HCT116 (cell line): ENCODE data around the gene GNL3L. TPM values are rescaled to one million over a fixed set of nuclear protein-coding genes. Genes with fewer than 3 reads are reported as not detected.
"Not testable (repeated sequence)": the region's sequence is repeated elsewhere in the genome, so short reads cannot be mapped to it uniquely, and the experiment has no call there.

Experiments
- ATAC-seq: fragments of 200-7000 bp; cut with Tn5 transposase; 2 replicates; pipeline ENCODE4 v1.9.1; 2020; ENCODE audit warnings: mild to moderate bottlenecking, moderate library complexity
- BruUV-seq: library from RNA; stranded (reverse); fragments of 400-500 nt; replicated peaks from 2 replicates; lab custom pipeline; 2021; lab: Mats Ljungman, UMichigan
- CTCF ChIA-PET: fragments of 300-600 bp; sonication (Branson Sonifier 250); formaldehyde crosslinking; loops from one replicate; lab custom pipeline; 2021; ENCODE audit warnings: antibody characterized with exemption; lab: Charles Lee
- POLR2A ChIA-PET: fragments of 300-600, 350-600 bp; sonication (Branson Sonifier 250); formaldehyde crosslinking; loops from one replicate; lab custom pipeline; 2021; ENCODE audit warnings: antibody characterized with exemption; lab: Charles Lee
- RAD21 ChIA-PET, 2 experiments: fragments of 300-600 bp; sonication (Branson Sonifier 250); formaldehyde crosslinking; loops; one replicate each; lab custom pipeline; 2023; ENCODE audit warnings: low total read pairs in 2 of 2; ENCODE audit not compliant: uncharacterized antibody in 2 of 2, unreplicated experiment in 2 of 2, low non-redundant PET in 1 of 2; lab: Charles Lee
- DNase-seq: peaks from one replicate; pipeline ENCODE4 v3.0.0-alpha.2; 2010; ENCODE audit warnings: low read depth, low spot score
- H2AFZ ChIP-seq: fragments of 200-600 bp; shearing (Covaris generic), sonication (generic); 2 replicates; pipeline ENCODE4 v1.6.1; 2017; ENCODE audit warnings: low read depth, mixed run types, mixed read lengths, antibody characterized with exemption, low read length; ENCODE audit not compliant: poor library complexity, severe bottlenecking
- H3K27ac ChIP-seq: 2 replicates; pipeline ENCODE4 v1.5.1; 2012; ENCODE audit warnings: low read depth, low read length
- H3K27me3 ChIP-seq: fragments of 200-600 bp; sonication (generic); 2 replicates; pipeline ENCODE4 v1.6.1; 2016; ENCODE audit warnings: mixed run types, low read length, mixed read lengths; ENCODE audit not compliant: insufficient read depth
- H3K36me3 ChIP-seq, 2 experiments: fragments of 200-500 bp in 1 of 2; fragments of 200-600 bp in 1 of 2; sonication (Bioruptor generic) in 1 of 2; sonication (generic) in 1 of 2; 2 replicates each; pipeline versions ENCODE4 v1.5.1 to v1.6.1; 2014 to 2016; ENCODE audit warnings: low read length in 2 of 2, inconsistent platforms in 1 of 2, mixed read lengths in 1 of 2, mixed run types in 1 of 2; ENCODE audit not compliant: insufficient read depth in 2 of 2, control insufficient read depth in 1 of 2
- H3K4me1 ChIP-seq, 2 experiments: fragments of 200-600 bp in 1 of 2; sonication (generic) in 1 of 2; 2 replicates each; pipeline versions ENCODE4 v1.5.1 to v1.6.1; 2012 to 2017; ENCODE audit warnings: low read length in 2 of 2, inconsistent platforms in 1 of 2, mild to moderate bottlenecking in 1 of 2, mixed read lengths in 1 of 2, mixed run types in 1 of 2, moderate library complexity in 1 of 2; ENCODE audit not compliant: insufficient read depth in 2 of 2, control insufficient read depth in 1 of 2
- H3K4me2 ChIP-seq: fragments of 200-600 bp; sonication (generic); 2 replicates; pipeline ENCODE4 v1.6.1; 2017; ENCODE audit warnings: mixed run types, low read length, mixed read lengths
- H3K4me3 ChIP-seq, 2 experiments: fragments of 200-600 bp in 1 of 2; sonication (generic) in 1 of 2; replicated peaks in 1 of 2; 2 replicates each; pipeline ENCODE4 v1.5.1; 2011 to 2016; ENCODE audit warnings: low read length in 2 of 2, control low read depth in 1 of 2, low read depth in 1 of 2, mild to moderate bottlenecking in 1 of 2, mixed read lengths in 1 of 2, mixed run types in 1 of 2
- H3K79me2 ChIP-seq: fragments of 200-600 bp; sonication (generic); 2 replicates; pipeline ENCODE4 v1.6.1; 2017; ENCODE audit warnings: mild to moderate bottlenecking, mixed run types, low read length, moderate library complexity, mixed read lengths; ENCODE audit not compliant: insufficient read depth
- H3K9ac ChIP-seq: fragments of 200-600 bp; sonication (generic); 2 replicates; pipeline ENCODE4 v1.6.1; 2016; ENCODE audit warnings: low read length, mixed read lengths
- H3K9me2 ChIP-seq: fragments of 200-600 bp; sonication (generic), shearing (Covaris generic); 2 replicates; pipeline ENCODE4 v1.6.1; 2017; ENCODE audit warnings: mixed run types, mild to moderate bottlenecking, moderate library complexity; ENCODE audit not compliant: insufficient read depth
- H3K9me3 ChIP-seq, 2 experiments: fragments of 200-500 bp in 1 of 2; fragments of 200-600 bp in 1 of 2; sonication (Bioruptor generic) in 1 of 2; sonication (generic) in 1 of 2; 2 replicates each; pipeline ENCODE4 v1.6.1; 2014 to 2017; ENCODE audit warnings: low read length in 2 of 2, mixed read lengths in 2 of 2, inconsistent platforms in 1 of 2, low read depth in 1 of 2, mild to moderate bottlenecking in 1 of 2, mixed run types in 1 of 2, moderate library complexity in 1 of 2; ENCODE audit not compliant: control insufficient read depth in 1 of 2, insufficient read depth in 1 of 2
- H4K20me1 ChIP-seq: fragments of 200-600 bp; sonication (generic), shearing (Covaris generic); 2 replicates; pipeline ENCODE4 v1.6.1; 2017; ENCODE audit warnings: mixed run types, mild to moderate bottlenecking, moderate library complexity; ENCODE audit not compliant: insufficient read depth
- CBX3 ChIP-seq: IDR thresholded peaks from 2 replicates; pipeline ENCODE4 v1.6.1; 2012; ENCODE audit warnings: low read depth
- EGR1 ChIP-seq: IDR thresholded peaks from 2 replicates; pipeline ENCODE4 v1.6.1; 2012; ENCODE audit warnings: low read depth
- EZH2 ChIP-seq: fragments of 200-600 bp; sonication (generic); IDR thresholded peaks from 2 replicates; pipeline ENCODE4 v1.6.1; 2017; ENCODE audit warnings: antibody characterized with exemption, mixed run types
- JUND ChIP-seq: IDR thresholded peaks from 2 replicates; pipeline ENCODE4 v1.6.1; 2012
- POLR2AphosphoS5 ChIP-seq: IDR thresholded peaks from 2 replicates; pipeline ENCODE4 v1.6.1; 2011; ENCODE audit warnings: mild to moderate bottlenecking, low read depth, low read length, moderate library complexity
- RAD21 ChIP-seq: IDR thresholded peaks from 2 replicates; pipeline ENCODE4 v1.6.1; 2012; ENCODE audit warnings: low read depth, mild to moderate bottlenecking
- SIN3A ChIP-seq: IDR thresholded peaks from 2 replicates; pipeline ENCODE4 v1.6.1; 2012; ENCODE audit warnings: low read depth
- SP1 ChIP-seq: IDR thresholded peaks from 2 replicates; pipeline ENCODE4 v1.6.1; 2012; ENCODE audit warnings: low read depth
- SRF ChIP-seq: IDR thresholded peaks from 2 replicates; pipeline ENCODE4 v1.6.1; 2012; ENCODE audit warnings: low read depth
- TCF7L2 ChIP-seq: IDR thresholded peaks from 2 replicates; pipeline ENCODE4 v1.7.0; 2011; ENCODE audit warnings: borderline replicate concordance, inconsistent platforms; ENCODE audit not compliant: insufficient read depth, insufficient read length; ENCODE audit errors: extremely low read depth
- ZBTB33 ChIP-seq: IDR thresholded peaks from 2 replicates; pipeline ENCODE4 v1.6.1; 2011; ENCODE audit warnings: mild to moderate bottlenecking, low read length, moderate library complexity; ENCODE audit not compliant: insufficient replicate concordance; ENCODE audit errors: extremely low read depth
- ZNF274 ChIP-seq: fragments of 200-500 bp; sonication (Bioruptor generic); IDR thresholded peaks from 2 replicates; pipeline ENCODE4 v1.6.1; 2014; ENCODE audit warnings: mild to moderate bottlenecking, low read depth, low read length, inconsistent platforms
- intact Hi-C: fragments of 100-400 bp; cut with micrococcal nuclease; formaldehyde crosslinking; loops from 2 replicates; pipeline ENCODE4 v1.10.0; 2022
- total RNA-seq: library from RNA; stranded (reverse); gene quantifications from one replicate; pipeline ENCODE4 v1.2.1, GENCODE V29; 2021; ENCODE audit not compliant: unreplicated experiment

Gene GNL3L
- total RNA-seq, 1 experiment from 2014 or later: 60.2 TPM

GRCh38 chrX:54551801-54552200, 21.8 kb downstream of the GNL3L start (continued):
- TF ChIP-seq RAD21: no peak

GRCh38 chrX:54555006-54555405, 25.0 kb downstream of the GNL3L start:
- H3K79me2 ChIP-seq, H4K20me1 ChIP-seq, H3K4me3 ChIP-seq, H3K27ac ChIP-seq, RAD21 ChIA-PET, ATAC-seq, H3K4me2 ChIP-seq, DNase-seq, intact Hi-C loops, CTCF ChIA-PET, H3K27me3 ChIP-seq, H3K9me2 ChIP-seq, POLR2A ChIA-PET, H3K9ac ChIP-seq, H3K9me3 ChIP-seq, BruUV-seq, H3K4me1 ChIP-seq, H2AFZ ChIP-seq: not testable (repeated sequence)
- peaks cover 3 to 12% of the 10 kb centered on the region in 2 experiments for H3K36me3 ChIP-seq

GRCh38 chrX:54560411-54560810, 30.4 kb downstream of the GNL3L start:
- H3K4me1 ChIP-seq: no peaks in the 10 kb centered on the region
- TF ChIP-seq ZNF274 (no peak), JUND (no peak), RAD21 (no peak), CBX3 (no peak), SIN3A (no peak), SP1 (no peak), SRF (no peak), TCF7L2 (no peak), EGR1 (no peak), POLR2AphosphoS5 (no peak), ZBTB33 (no peak), EZH2 (no peak)
- TF ChIP-seq, all 23 proteins: peak for 0
- BruUV-seq: no TSS peak
- intact Hi-C loops: no loop called here
- ATAC-seq: no peak
- Histone ChIP-seq H3K4me2 (no peak overlapping the region), H3K36me3 (peaks cover 3 to 11% of the 10 kb centered on the region in 2 experiments; a peak in 3 of 4 replicates), H3K27me3 (no peaks in the 10 kb centered on the region), H3K4me3 (no peak overlapping the region), H3K79me2 (no peaks in the 10 kb centered on the region), H3K27ac (no peak overlapping the region), H3K9me3 (no peaks in the 10 kb centered on the region), H3K9ac (no peak overlapping the region), H2AFZ (no peak overlapping the region), H3K9me2 (no peaks in the 10 kb centered on the region), H4K20me1 (no peaks in the 10 kb centered on the region)
- RAD21 ChIA-PET: no interaction called here
- DNase-seq: no peak
- CTCF ChIA-PET: no interaction called here
- POLR2A ChIA-PET: no interaction called here
